H9 (cell line): ENCODE data around the gene CCDC57. TPM values are rescaled to one million over a fixed set of nuclear protein-coding genes. Genes with fewer than 3 reads are reported as not detected.

Experiments used
- DNase-seq: peaks from one replicate; pipeline ENCODE4 v3.0.0-alpha.2; 2017
- H2AFZ ChIP-seq: one replicate; pipeline ENCODE4 v1.6.1; 2013; ENCODE audit warnings: mild to moderate bottlenecking, low read length, control low read depth, moderate library complexity
- H2AK5ac ChIP-seq: 2 replicates; pipeline ENCODE4 v1.6.1; 2013; ENCODE audit warnings: low read length, control low read depth, mixed read lengths; ENCODE audit not compliant: insufficient read length
- H2BK120ac ChIP-seq: one replicate; pipeline ENCODE4 v1.6.1; 2013; ENCODE audit warnings: low read depth, mild to moderate bottlenecking, low read length, control low read depth, inconsistent platforms; ENCODE audit not compliant: poor library complexity, severe bottlenecking
- H2BK12ac ChIP-seq: 2 replicates; pipeline ENCODE4 v1.6.1; 2013; ENCODE audit warnings: low read length, control low read depth, mixed read lengths, low read depth; ENCODE audit not compliant: insufficient read length
- H2BK15ac ChIP-seq: 2 replicates; pipeline ENCODE4 v1.6.1; 2013; ENCODE audit warnings: low read depth, low read length, control low read depth
- H2BK20ac ChIP-seq: one replicate; pipeline ENCODE4 v1.6.1; 2013; ENCODE audit warnings: low read depth, mild to moderate bottlenecking, low read length, control low read depth, inconsistent platforms; ENCODE audit not compliant: poor library complexity, severe bottlenecking
- H2BK5ac ChIP-seq: 2 replicates; pipeline ENCODE4 v1.6.1; 2013; ENCODE audit warnings: low read length, control low read depth, mixed read lengths; ENCODE audit not compliant: insufficient read length
- H3K14ac ChIP-seq: 2 replicates; pipeline ENCODE4 v1.6.1; 2013; ENCODE audit warnings: low read length, control low read depth; ENCODE audit not compliant: insufficient read depth
- H3K18ac ChIP-seq: 2 replicates; pipeline ENCODE4 v1.6.1; 2013; ENCODE audit warnings: low read depth, mild to moderate bottlenecking, mixed read lengths, low read length, control low read depth; ENCODE audit not compliant: insufficient read length
- H3K23ac ChIP-seq: 2 replicates; pipeline ENCODE4 v1.6.1; 2013; ENCODE audit warnings: low read length, control low read depth, mixed read lengths, low read depth; ENCODE audit not compliant: insufficient read length
- H3K23me2 ChIP-seq: 2 replicates; pipeline ENCODE4 v1.6.1; 2013; ENCODE audit warnings: low read depth, mild to moderate bottlenecking, mixed read lengths, low read length, control low read depth; ENCODE audit not compliant: insufficient read length, poor library complexity, severe bottlenecking
- H3K27ac ChIP-seq: 2 replicates; pipeline ENCODE4 v1.5.1; 2013; ENCODE audit warnings: low read length, control low read depth, mixed read lengths, low read depth; ENCODE audit not compliant: insufficient read length
- H3K27me3 ChIP-seq: 2 replicates; pipeline ENCODE4 v1.6.1; 2013; ENCODE audit warnings: low read length, control low read depth, inconsistent platforms; ENCODE audit not compliant: insufficient read depth
- H3K4ac ChIP-seq: 2 replicates; pipeline ENCODE4 v1.6.1; 2013; ENCODE audit warnings: low read depth, mild to moderate bottlenecking, control low read depth, inconsistent platforms, low read length, moderate library complexity
- H3K4me1 ChIP-seq: 2 replicates; pipeline ENCODE4 v1.6.1; 2013; ENCODE audit warnings: low read length, control low read depth, inconsistent platforms; ENCODE audit not compliant: insufficient read depth
- H3K4me2 ChIP-seq: 2 replicates; pipeline ENCODE4 v1.6.1; 2013; ENCODE audit warnings: low read length, control low read depth, mixed read lengths; ENCODE audit not compliant: insufficient read length, insufficient read depth
- H3K56ac ChIP-seq: 2 replicates; pipeline ENCODE4 v1.6.1; 2013; ENCODE audit warnings: low read depth, mild to moderate bottlenecking, mixed read lengths, low read length, control low read depth; ENCODE audit not compliant: insufficient read length
- H3K79me1 ChIP-seq: 2 replicates; pipeline ENCODE4 v1.6.1; 2013; ENCODE audit warnings: low read depth, mild to moderate bottlenecking, moderate library complexity, low read length, control low read depth, inconsistent platforms; ENCODE audit not compliant: insufficient read depth, poor library complexity, severe bottlenecking
- H3K79me2 ChIP-seq: 2 replicates; pipeline ENCODE4 v1.6.1; 2013; ENCODE audit warnings: low read length, control low read depth, inconsistent platforms; ENCODE audit not compliant: insufficient read depth
- H3K9ac ChIP-seq: 2 replicates; pipeline ENCODE4 v1.6.1; 2013; ENCODE audit warnings: low read length, control low read depth, mixed read lengths; ENCODE audit not compliant: insufficient read length; ENCODE audit errors: extremely low read depth
- H3K9me3 ChIP-seq: one replicate; pipeline ENCODE4 v1.6.1; 2013; ENCODE audit warnings: low read depth, low read length, inconsistent platforms; ENCODE audit not compliant: control insufficient read depth
- H3T11ph ChIP-seq: one replicate; pipeline ENCODE4 v1.6.1; 2013; ENCODE audit warnings: mild to moderate bottlenecking, low read length, control low read depth, inconsistent platforms
- H4K20me1 ChIP-seq: one replicate; pipeline ENCODE4 v1.6.1; 2013; ENCODE audit not compliant: control insufficient read depth, insufficient read length, insufficient read depth
- H4K5ac ChIP-seq: 2 replicates; pipeline ENCODE4 v1.6.1; 2013; ENCODE audit warnings: low read depth, mild to moderate bottlenecking, mixed read lengths, low read length, control low read depth; ENCODE audit not compliant: insufficient read length
- H4K8ac ChIP-seq: replicated peaks from 2 replicates; pipeline ENCODE4 v1.6.1; 2013; ENCODE audit warnings: low read length, control low read depth, mixed read lengths, low read depth; ENCODE audit not compliant: insufficient read length
- H4K91ac ChIP-seq: 2 replicates; pipeline ENCODE4 v1.6.1; 2013; ENCODE audit warnings: low read depth, mild to moderate bottlenecking, moderate library complexity, mixed read lengths, low read length, control low read depth; ENCODE audit not compliant: insufficient read length
- H3K27ac Mint-ChIP-seq, 3 experiments: 2 replicates in 2 of 3; 3 replicates in 1 of 3; pipeline ENCODE4 v1.8.0; 2020 to 2021; ENCODE audit warnings: mixed read lengths in 3 of 3, mild to moderate bottlenecking in 1 of 3, moderate library complexity in 1 of 3
- H3K27me3 Mint-ChIP-seq: 2 replicates; pipeline ENCODE4 v1.8.0; 2021; ENCODE audit warnings: low read depth, mild to moderate bottlenecking, moderate library complexity, mixed read lengths
- H3K36me3 Mint-ChIP-seq, 3 experiments: 2 replicates in 2 of 3; 3 replicates in 1 of 3; pipeline ENCODE4 v1.8.0; 2020 to 2021; ENCODE audit warnings: low read depth in 3 of 3, mixed read lengths in 3 of 3; ENCODE audit not compliant: insufficient read depth in 1 of 3
- H3K4me1 Mint-ChIP-seq, 2 experiments: 2 replicates each; pipeline ENCODE4 v1.8.0; 2020; ENCODE audit warnings: mixed read lengths in 2 of 2
- H3K4me3 Mint-ChIP-seq, 2 experiments: 2 replicates in 1 of 2; 3 replicates in 1 of 2; pipeline ENCODE4 v1.8.0; 2020 to 2021; ENCODE audit warnings: mild to moderate bottlenecking in 2 of 2, mixed read lengths in 2 of 2, moderate library complexity in 1 of 2
- H3K9me3 Mint-ChIP-seq, 2 experiments: 2 replicates in 1 of 2; 3 replicates in 1 of 2; pipeline ENCODE4 v1.8.0; 2020; ENCODE audit warnings: mild to moderate bottlenecking in 2 of 2, mixed read lengths in 2 of 2, moderate library complexity in 1 of 2
- WGBS: extraction: QIAGEN DNeasy Blood & Tissue Kit; methylation state at CpG from one replicate; pipeline ENCODE4 v1.1.7; 2013; ENCODE audit warnings: missing lambda C conversion rate, low lambda C conversion rate, mixed read lengths; ENCODE audit not compliant: insufficient read length; ENCODE audit errors: extremely low coverage; 5-methylcytosine and 5-hydroxymethylcytosine counted together
- total RNA-seq: library from RNA; stranded (reverse); gene quantifications from 2 replicates; pipeline ENCODE4 v1.2.1, GENCODE V29; 2021
- TF ChIP-seq, protein P1 (sequence below): fragments of 200-600 bp; sonication (generic); conservative IDR thresholded peaks from 3 replicates; pipeline ENCODE4 v1.8.0; 2021; ENCODE audit warnings: antibody characterized with exemption, mild to moderate bottlenecking

The CCDC57 gene
- total RNA-seq, 1 experiment from 2014 or later: 11.0 TPM

DNA sequence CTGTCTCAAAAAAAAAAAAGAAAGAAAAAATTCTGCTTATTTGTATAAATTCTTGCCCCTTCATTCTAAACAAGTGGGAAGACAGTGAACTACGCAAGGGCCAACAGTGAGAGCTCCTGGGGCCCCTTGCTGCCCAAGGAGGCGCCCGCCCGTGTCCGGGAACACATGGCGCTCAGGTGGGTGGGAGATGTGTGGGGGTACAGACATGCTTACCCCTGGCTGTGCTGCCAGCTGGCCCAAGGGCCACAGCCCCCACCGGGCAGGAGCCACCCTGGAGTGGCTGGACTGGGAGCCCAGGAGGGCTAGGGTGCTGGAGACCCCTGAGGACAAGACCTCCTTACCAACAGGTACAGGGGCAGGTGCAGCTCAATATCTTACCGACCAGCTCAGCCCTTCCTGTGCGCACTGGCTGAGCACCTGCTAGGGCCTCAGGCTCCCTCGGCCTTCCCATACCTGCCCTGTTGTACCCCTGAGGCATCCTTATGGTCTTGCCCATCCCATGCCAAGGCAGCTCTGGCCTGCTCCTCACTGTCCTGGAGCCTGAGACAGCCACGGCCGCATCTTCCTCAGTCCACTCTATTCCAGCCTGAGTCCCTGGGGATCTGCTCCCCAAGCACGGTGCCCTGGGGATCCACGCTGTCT is 56.2 kb downstream of the CCDC57 start:
- WGBS: no CpG with 5 or more reads among the region's 14 CpGs
- Histone ChIP-seq H3K9ac (no peak overlapping the region), H4K20me1 (no peaks in the 10 kb centered on the region), H4K91ac (no peak overlapping the region), H3K14ac (no peak overlapping the region; the same call in 1 of the 2 replicates), H2BK15ac (no peak overlapping the region), H3K4me2 (no peak overlapping the region), H2BK20ac (no peak overlapping the region), H2BK5ac (no peak overlapping the region), H3K27ac (no peak overlapping the region), H3K79me2 (no peaks in the 10 kb centered on the region), H3K23ac (no peak overlapping the region), H2BK120ac (no peak overlapping the region), H2AK5ac (no peak overlapping the region), H2AFZ (no peak overlapping the region), H3K18ac (no peak overlapping the region), H3T11ph (no peak overlapping the region), H4K8ac (no peak overlapping the region), H3K9me3 (no peaks in the 10 kb centered on the region), H4K5ac (no peak overlapping the region), H3K27me3 (no peaks in the 10 kb centered on the region), H3K23me2 (no peaks in the 10 kb centered on the region), H3K4ac (no peak overlapping the region), H3K56ac (no peak overlapping the region), H2BK12ac (no peak overlapping the region), H3K79me1 (no peaks in the 10 kb centered on the region), H3K4me1 (no peaks in the 10 kb centered on the region)
- Mint-ChIP-seq H3K27me3 (peaks cover 16% of the 10 kb centered on the region), H3K4me3 (no peak overlapping the region), H3K36me3 (peaks cover 2 to 9% (median 9%) of the 10 kb centered on the region in 3 experiments; a peak in 5 of 7 replicates), H3K27ac (no peak overlapping the region), H3K9me3 (peaks cover 3% of the 10 kb centered on the region in 2 experiments; a peak in 4 of 5 replicates), H3K4me1 (peaks cover 0 to 5% of the 10 kb centered on the region in 2 experiments; a peak in 1 of 4 replicates)
- TF ChIP-seq, protein P1, sequence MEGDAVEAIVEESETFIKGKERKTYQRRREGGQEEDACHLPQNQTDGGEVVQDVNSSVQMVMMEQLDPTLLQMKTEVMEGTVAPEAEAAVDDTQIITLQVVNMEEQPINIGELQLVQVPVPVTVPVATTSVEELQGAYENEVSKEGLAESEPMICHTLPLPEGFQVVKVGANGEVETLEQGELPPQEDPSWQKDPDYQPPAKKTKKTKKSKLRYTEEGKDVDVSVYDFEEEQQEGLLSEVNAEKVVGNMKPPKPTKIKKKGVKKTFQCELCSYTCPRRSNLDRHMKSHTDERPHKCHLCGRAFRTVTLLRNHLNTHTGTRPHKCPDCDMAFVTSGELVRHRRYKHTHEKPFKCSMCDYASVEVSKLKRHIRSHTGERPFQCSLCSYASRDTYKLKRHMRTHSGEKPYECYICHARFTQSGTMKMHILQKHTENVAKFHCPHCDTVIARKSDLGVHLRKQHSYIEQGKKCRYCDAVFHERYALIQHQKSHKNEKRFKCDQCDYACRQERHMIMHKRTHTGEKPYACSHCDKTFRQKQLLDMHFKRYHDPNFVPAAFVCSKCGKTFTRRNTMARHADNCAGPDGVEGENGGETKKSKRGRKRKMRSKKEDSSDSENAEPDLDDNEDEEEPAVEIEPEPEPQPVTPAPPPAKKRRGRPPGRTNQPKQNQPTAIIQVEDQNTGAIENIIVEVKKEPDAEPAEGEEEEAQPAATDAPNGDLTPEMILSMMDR: no peak
- DNase-seq: no peak
